ENCODE data around the gene PPP1R9A.

Gene PPP1R9A

GRCh38 chr7:94907026-94907810 lies at the start of gene PPP1R9A:
PPP1R9A (plus strand) TSS chr7:94907594; CDS start chr7:94910114, 2,520 bp downstream.
- in situ Hi-C loops (cut with MboI; ENCODE audit: low sequenced_read_pairs) = no loop called here

- in situ Hi-C loops (cut with MboI; ENCODE audit: low sequenced_read_pairs) = no loop called here
These were observed 36.3 kb upstream of the PPP1R9A start for GRCh38 chr7:94871132-94871531.

- in situ Hi-C loops (cut with MboI; ENCODE audit: low sequenced_read_pairs) = no loop called here
These were observed 34.2 kb upstream of the PPP1R9A start for GRCh38 chr7:94873239-94873638.

DNA sequence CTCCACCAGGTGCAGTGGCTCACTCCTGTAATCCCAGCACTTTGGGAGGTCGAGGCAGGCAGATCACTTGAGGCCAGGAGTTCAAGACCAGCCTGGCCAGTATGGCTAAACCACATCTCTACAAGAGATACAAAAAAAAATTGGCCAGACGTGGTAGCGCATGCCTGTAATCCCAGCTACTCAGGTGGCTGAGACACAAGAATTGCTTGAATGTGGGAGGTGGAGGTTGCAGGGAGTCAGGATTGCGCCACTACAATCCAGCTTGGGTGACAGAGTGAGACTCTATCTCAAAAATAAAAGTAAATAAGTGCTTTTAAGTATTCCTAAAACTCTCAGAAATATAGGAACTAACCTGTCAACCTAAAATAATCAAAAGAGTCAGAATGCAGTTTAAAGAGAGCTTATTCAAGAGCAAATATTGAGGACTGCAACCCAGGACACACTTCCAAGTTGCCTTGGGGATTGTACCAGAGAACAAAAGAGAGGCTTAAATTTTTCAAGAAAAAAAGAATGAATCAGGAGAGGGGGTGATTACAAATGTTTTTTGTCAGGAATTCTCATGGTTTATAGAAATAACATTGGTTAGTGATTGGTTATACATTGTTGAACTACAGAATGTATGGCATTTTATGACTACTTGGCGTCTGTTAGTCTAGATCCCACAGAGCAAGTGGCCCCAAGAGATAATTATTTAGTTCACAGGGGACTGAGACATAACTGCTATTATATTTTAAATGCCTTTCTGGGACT lies 33.2 kb upstream of the PPP1R9A start:
- in situ Hi-C loops (cut with MboI; ENCODE audit: low sequenced_read_pairs) = no loop called here

DNA sequence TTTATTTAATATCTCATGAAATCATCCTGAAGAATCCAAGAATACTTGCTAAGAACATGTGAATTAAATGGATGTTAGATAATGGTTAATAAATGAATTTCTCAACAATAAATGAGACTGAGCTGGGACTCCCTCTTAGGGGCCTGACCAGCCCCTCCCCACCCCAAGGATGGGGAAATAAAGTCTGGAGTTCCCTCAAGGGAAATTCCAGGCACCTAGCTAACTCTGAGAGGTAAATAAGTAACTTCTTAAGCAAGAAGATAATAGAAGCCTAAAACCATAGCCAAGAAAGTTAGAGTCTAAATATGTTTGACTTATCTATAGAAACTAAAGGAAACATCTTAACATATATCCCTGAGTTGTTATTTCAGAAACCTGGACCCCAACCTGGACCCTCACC lies 32.2 kb upstream of the PPP1R9A start:
- in situ Hi-C loops (cut with MboI; ENCODE audit: low sequenced_read_pairs) = no loop called here

DNA sequence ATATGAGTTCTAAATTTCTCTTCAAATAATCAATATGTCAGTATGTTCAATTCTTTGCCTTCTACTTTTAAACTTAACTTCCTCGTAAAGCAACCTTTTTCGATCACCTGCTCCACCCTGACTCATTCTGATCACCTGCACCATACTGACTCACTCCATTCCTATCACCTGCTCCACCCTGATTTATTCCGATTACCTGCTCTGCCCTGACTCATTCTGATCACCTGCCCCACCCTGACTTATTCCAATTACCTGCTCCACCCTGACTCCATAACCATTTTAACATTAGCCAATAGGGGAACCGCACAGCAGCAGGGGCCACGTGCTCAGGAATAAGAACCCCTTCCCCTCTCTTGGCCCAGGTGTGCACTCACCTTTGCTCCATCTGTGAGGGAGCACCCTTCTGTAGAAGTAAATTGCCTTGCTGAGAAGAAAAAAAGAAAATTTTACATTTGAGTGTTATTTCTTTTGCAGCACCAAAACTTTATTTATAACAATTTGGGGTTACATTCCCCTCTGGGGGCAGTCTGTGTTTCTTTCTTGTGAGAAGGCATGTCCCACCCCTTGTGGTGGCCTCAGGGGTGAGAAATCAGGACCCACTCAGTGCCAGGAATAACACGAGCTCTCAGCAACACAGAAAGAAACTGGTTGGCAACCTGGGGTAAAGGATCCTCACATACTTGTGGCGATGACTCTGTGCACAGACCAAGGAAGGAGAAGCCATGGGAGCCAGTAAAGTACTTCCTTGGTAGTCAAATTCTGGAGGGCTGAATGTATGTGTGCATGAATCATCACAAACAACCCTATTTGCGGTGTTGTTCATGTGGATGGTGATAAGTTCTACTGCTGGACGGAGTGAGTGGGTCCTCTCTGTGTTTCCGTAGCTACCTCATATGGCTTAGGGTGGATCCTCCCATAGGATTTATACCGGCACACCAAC lies 29.4 kb upstream of the PPP1R9A start:
- in situ Hi-C loops (cut with MboI; ENCODE audit: low sequenced_read_pairs) = no loop called here

DNA sequence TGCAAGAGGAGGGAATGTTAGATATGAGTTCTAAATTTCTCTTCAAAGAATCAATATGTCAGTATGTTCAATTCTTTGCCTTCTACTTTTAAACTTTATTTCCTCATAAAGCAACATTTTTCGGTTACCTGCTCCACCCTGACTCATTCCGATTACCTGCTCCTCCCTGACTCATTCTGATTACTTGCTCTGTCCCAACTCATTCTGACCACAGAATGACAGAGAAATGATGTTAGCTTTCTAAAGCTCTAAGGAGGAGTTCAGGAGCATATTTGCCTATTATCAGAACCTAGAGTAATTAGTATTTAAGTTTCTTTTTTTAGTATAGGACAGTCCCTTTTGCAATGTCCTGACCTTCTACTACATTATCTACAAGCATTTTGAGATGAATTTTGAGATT lies 24.5 kb upstream of the PPP1R9A start:
- in situ Hi-C loops (cut with MboI; ENCODE audit: low sequenced_read_pairs) = no loop called here

DNA sequence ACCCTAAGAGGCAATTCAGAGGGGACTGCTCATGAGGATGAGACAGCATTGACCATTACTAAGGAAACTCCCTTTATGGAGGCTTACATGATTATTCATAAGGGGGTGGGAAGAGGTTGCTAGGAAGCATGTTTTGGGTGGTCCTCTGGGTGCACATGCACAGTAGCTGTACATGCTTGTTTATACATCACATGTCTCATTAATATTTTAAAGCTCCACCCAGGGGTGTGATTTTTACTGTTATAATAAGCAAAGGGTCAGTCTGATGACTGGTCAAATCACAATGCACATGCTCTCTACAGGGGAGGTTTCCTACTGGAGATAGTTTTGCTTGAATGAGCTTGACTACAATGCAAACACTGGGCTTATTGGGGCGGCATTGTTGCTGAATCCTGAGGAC lies 23.8 kb upstream of the PPP1R9A start:
- in situ Hi-C loops (cut with MboI; ENCODE audit: low sequenced_read_pairs) = no loop called here

DNA sequence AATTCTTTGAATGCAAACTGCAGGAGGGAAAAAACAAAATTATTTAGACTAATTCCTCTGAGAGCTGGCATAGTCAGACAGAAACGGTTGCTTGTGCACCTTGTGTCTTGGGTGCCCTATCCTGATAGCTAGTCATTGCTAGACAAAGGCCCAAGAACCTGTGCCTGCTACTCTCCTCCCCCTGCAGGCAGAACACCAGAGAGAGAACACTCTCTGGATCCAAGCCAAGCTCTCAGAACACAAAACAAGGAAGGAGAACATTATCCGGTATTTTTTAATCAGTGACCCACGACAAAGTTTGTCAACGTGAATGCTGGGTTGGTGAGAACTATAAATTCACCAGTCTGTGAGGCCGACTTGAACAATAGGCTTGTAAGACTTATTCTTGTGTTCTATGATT lies 18.8 kb upstream of the PPP1R9A start:
- in situ Hi-C loops (cut with MboI; ENCODE audit: low sequenced_read_pairs) = no loop called here

GRCh38 chr7:94888995-94889523 lies 18.3 kb upstream of the PPP1R9A start:
- in situ Hi-C loops (cut with MboI; ENCODE audit: low sequenced_read_pairs) = no loop called here

GRCh38 chr7:94890216-94890615 lies 17.2 kb upstream of the PPP1R9A start:
- in situ Hi-C loops (cut with MboI; ENCODE audit: low sequenced_read_pairs) = no loop called here

GRCh38 chr7:94893661-94894060 lies 13.7 kb upstream of the PPP1R9A start:
- in situ Hi-C loops (cut with MboI; ENCODE audit: low sequenced_read_pairs) = no loop called here

- in situ Hi-C loops (cut with MboI; ENCODE audit: low sequenced_read_pairs) = no loop called here
These were observed 9.9 kb upstream of the PPP1R9A start for GRCh38 chr7:94897541-94897940.

- in situ Hi-C loops (cut with MboI; ENCODE audit: low sequenced_read_pairs) = no loop called here
These were observed 9.1 kb upstream of the PPP1R9A start for GRCh38 chr7:94898340-94898739.

DNA sequence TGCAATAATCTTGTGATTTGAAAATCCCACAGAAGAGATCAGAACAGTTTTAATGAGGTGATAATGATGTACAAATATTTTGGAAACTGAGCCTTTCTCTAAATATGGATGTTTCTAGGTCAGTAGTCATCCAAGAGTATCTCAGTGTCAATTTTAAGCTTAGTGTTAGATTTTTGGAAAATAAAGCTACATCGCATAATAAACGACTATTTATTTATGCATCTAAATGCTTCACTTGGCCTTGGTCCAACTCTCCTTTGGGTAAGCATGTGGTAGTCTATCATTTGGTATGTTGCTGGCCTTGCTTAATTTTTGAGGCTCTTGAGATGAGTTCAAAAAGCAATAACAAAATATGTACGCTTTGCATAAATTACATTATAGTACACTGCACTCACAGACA lies 5.4 kb upstream of the PPP1R9A start:
- in situ Hi-C loops (cut with MboI; ENCODE audit: low sequenced_read_pairs) = no loop called here

- in situ Hi-C loops (cut with MboI; ENCODE audit: low sequenced_read_pairs) = no loop called here
These were observed 3.4 kb upstream of the PPP1R9A start for GRCh38 chr7:94903971-94904370.

- in situ Hi-C loops (cut with MboI; ENCODE audit: low sequenced_read_pairs) = no loop called here
These were observed 2.4 kb upstream of the PPP1R9A start for GRCh38 chr7:94904982-94905381.

DNA sequence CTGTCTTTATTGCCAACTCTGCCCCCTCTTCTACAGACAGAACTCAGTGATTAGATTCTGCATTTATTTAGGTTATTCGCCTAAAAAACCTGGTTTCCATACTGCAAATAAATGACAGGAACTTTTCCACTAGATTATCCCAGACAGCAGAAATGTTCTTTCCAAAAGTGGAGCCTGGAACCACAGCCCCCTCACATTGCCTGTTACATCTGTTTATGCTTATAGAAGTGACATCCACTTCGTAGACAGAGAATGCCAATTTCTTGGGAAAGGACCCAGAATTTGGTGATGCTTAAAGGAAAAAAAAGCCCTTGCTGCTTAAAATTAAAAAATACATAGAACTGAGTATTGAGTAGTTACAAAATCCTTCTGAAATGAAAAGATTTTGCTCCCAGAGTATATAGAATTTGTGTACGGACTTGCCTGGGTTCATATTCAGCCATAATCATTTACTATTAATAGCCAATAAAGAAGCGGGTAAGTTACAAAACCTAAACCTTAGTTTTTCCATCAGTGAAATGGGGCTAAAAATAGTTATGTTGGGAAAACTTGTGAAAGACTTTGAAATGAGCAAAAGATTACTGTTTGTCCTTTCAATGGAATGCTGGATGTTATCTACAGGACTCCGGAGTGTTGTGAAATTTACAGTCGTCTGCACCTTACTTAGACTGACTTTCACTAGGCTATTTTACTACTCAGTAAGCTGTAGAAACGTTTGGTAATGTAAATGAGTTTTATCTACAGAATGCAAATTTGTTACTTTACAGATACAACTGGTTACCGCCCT lies 1.1 kb upstream of the PPP1R9A start:
- in situ Hi-C loops (cut with MboI; ENCODE audit: low sequenced_read_pairs) = no loop called here

DNA sequence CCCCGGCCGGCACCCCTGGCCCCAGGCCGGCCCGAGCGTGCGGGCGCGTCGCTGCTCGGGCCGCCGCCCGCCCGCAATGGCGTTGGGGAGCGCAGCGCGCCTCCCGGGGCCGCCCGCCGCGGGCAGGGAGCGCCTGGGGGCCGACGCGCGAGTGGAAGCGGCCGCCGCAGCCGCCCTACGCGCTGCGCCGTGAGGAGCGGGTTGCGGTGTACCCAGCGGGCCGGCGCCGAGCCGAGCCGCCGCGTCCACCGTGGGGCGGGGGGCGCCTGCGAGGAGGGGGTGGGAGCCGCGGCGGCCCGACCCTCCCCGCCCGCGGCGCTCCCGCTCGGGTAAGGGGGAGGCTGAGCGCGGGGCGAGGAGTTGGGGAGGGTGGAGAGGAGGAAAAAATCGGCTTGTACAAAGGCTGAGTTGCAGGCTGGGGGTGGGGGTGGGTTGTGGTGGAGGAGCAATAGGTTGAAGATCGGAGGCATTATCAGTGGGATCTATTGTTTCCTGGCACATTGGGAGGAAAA lies 473 bp downstream of the PPP1R9A start:
- in situ Hi-C loops (cut with MboI; ENCODE audit: low sequenced_read_pairs) = no loop called here
